Neutrophil (primary cell): ENCODE results near the gene FAM174C.

Source experiments
- H3K27ac ChIP-seq: fragments of 200-600 bp; sonication (generic); 2 replicates; pipeline ENCODE4 v1.5.1; 2016; ENCODE audit warnings: mild to moderate bottlenecking, moderate library complexity
- H3K27me3 ChIP-seq: fragments of 200-600 bp; sonication (generic); 2 replicates; pipeline ENCODE4 v1.6.0; 2016; ENCODE audit warnings: mild to moderate bottlenecking
- H3K36me3 ChIP-seq: fragments of 200-600 bp; sonication (generic); 2 replicates; pipeline ENCODE4 v1.5.1; 2017
- H3K4me1 ChIP-seq, 2 experiments: fragments of 200-600 bp in 1 of 2; sonication (generic) in 1 of 2; 1 replicate in 1 of 2; 2 replicates in 1 of 2; pipeline versions ENCODE4 v1.5.1 to v1.6.1; 2013 to 2016; ENCODE audit warnings: low read depth in 1 of 2, low read length in 1 of 2, mild to moderate bottlenecking in 1 of 2, moderate library complexity in 1 of 2; ENCODE audit not compliant: control insufficient read depth in 1 of 2, insufficient read depth in 1 of 2
- H3K4me3 ChIP-seq, 2 experiments: fragments of 200-600 bp in 1 of 2; sonication (generic) in 1 of 2; 1 replicate in 1 of 2; 2 replicates in 1 of 2; pipeline ENCODE4 v1.5.1; 2013 to 2016; ENCODE audit warnings: low read depth in 1 of 2, low read length in 1 of 2, mild to moderate bottlenecking in 1 of 2, moderate library complexity in 1 of 2
- H3K9me3 ChIP-seq: fragments of 200-600 bp; sonication (generic); 2 replicates; pipeline ENCODE4 v1.5.1; 2016
- CTCF ChIP-seq: fragments of 200-600 bp; sonication (generic); IDR thresholded peaks from 2 replicates; pipeline ENCODE4 v1.5.1; 2016; ENCODE audit warnings: antibody characterized with exemption

Gene FAM174C

DNA sequence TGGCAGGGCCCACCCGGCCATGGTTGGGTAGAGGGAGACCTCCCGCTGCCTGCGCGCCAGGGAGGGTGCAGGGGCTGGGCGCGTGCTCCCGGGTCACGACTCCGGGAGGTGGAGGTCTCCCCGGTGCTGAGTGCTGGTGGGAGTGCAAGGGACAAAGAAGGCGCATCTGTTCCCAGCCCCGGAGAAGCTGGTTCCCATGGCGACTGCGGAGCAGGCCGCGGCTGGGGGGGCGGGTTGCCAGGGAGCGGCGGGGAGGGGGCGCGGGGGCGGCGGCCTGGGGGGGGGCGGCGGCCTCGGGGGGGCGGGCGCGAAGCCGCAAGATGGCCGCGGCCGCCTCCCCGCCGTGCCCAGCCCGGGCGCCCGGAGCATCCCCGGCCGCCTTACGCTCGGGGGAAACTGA lies 38.8 kb upstream of the FAM174C start:
- Histone ChIP-seq H3K9me3 (no peaks in the 10 kb centered on the region), H3K27ac (no peak overlapping the region), H3K36me3 (no peaks in the 10 kb centered on the region), H3K27me3 (peaks cover 85% of the 10 kb centered on the region), H3K4me3 (no peak overlapping the region), H3K4me1 (peaks cover 20 to 27% of the 10 kb centered on the region in 2 experiments)
- TF ChIP-seq CTCF = no peak

GRCh38 chr19:1237027-1237659 lies 38.2 kb upstream of the FAM174C start:
- Histone ChIP-seq H3K9me3 (no peaks in the 10 kb centered on the region), H3K4me1 (peaks cover 24 to 32% of the 10 kb centered on the region in 2 experiments), H3K4me3 (peak overlapping the region in 1 of 2 experiments; percentile 23), H3K36me3 (no peaks in the 10 kb centered on the region), H3K27ac (no peak overlapping the region), H3K27me3 (peaks cover 85% of the 10 kb centered on the region)
- no peak for TF ChIP-seq CTCF

GRCh38 chr19:1237754-1238368 lies 37.5 kb upstream of the FAM174C start, which contains the start of gene CBARP:
Gene CBARP, minus strand, starts transcription at chr19:1238005. Its CDS starts 1,905 bp downstream, at chr19:1236100.
- peaks cover 79% of the 10 kb centered on the region for H3K27me3 ChIP-seq
- H3K4me3 ChIP-seq = peak within 1 kb of the TSS in 1 of 2 experiments; percentile 23
- no peaks in the 10 kb centered on the region for H3K36me3 ChIP-seq
- no peak for TF ChIP-seq CTCF
- H3K9me3 ChIP-seq = no peaks in the 10 kb centered on the region
- H3K27ac ChIP-seq = no peak within 1 kb of the TSS
- H3K4me1 ChIP-seq = peaks cover 29 to 37% of the 10 kb centered on the region in 2 experiments

DNA sequence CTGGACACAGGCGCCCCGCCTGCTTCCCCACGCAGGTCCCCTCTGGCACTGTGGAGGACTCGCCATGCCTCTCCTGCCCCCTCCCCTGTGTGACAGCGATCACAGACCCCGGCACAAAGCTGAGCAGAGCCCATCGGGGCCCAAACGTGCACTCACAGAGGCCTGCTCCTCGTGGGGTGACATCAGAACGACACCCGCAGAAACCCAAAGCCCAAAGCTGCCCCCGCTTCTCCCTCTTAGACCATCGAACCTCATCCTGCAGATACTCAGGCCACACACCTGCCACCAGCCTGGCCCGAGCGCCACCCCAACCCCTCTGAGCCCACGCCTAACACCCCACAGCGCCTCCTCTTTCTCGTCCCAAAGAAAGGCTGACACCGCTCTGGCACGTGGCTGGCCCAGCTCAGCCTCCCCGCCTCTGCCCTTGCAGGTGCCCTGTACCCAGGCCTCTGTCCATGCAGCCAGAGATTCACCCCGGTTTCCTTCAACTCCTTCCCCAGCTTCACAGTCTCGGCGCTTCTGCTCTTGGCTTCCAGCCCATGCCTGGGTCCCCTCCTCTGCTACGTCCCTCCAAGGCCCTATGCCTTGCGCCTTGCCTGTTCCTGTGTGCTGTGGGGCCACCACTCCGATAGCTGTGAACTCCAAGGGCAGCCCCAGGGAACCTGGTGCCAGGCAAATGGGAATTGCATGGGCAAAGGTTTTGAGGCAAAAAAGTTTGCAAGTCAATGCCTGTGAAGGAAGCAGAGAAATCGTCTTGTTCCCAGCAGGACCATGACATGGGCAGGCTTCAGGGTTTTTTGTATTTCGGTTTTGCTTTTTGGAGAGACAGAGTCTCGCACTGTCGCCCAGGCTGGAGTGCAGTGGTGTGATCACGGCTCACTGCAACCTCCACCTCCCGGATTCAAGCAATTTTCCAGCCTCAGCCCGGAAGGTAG lies 36.7 kb upstream of the FAM174C start:
- H3K9me3 ChIP-seq = no peaks in the 10 kb centered on the region
- no peak for TF ChIP-seq CTCF
- H3K4me3 ChIP-seq = no peak overlapping the region
- H3K27ac ChIP-seq = no peak overlapping the region
- H3K27me3 ChIP-seq = peaks cover 73% of the 10 kb centered on the region
- H3K4me1 ChIP-seq = peaks cover 29 to 40% of the 10 kb centered on the region in 2 experiments
- no peaks in the 10 kb centered on the region for H3K36me3 ChIP-seq

- Histone ChIP-seq H3K27ac (peak overlapping the region; percentile 39), H3K27me3 (peaks cover 65% of the 10 kb centered on the region), H3K36me3 (no peaks in the 10 kb centered on the region), H3K4me3 (no peak overlapping the region), H3K9me3 (no peaks in the 10 kb centered on the region), H3K4me1 (peaks cover 37 to 47% of the 10 kb centered on the region in 2 experiments)
- no peak for TF ChIP-seq CTCF
Measured at GRCh38 chr19:1239420-1239795, 35.9 kb upstream of the FAM174C start.
